ENCODE results near the gene MYO5A. TPM values are rescaled to one million over a fixed set of nuclear protein-coding genes. Genes with fewer than 3 reads are reported as not detected.

Gene MYO5A
- total and polyA plus RNA-seq, 10 of the 15 experiments (the other 5 are each of a cell fraction or from before 2014, with no cell fraction given) = 4.2 to 42.9 (median 31.1) TPM

GRCh38 chr15:52317688-52318087 lies 211.0 kb downstream of the MYO5A start:
- Histone ChIP-seq H3K27ac (ENCODE audit: control insufficient read depth, insufficient read depth) (no peak overlapping the region), H3K9me3 (replicated peaks; ENCODE audit: control insufficient read depth, insufficient read depth, low read length) (no peaks in the 10 kb centered on the region), H4K20me1 (ENCODE audit: control insufficient read depth, insufficient read depth) (no peaks in the 10 kb centered on the region), H3K9ac (ENCODE audit: control insufficient read depth, insufficient read depth, low read length) (no peak overlapping the region), H3K27me3 (replicated peaks in 1 of 2; ENCODE audit: control insufficient read depth in 2 of 2, insufficient read depth in 2 of 2, low read length in 1 of 2) (no peaks in the 10 kb centered on the region), H3K36me3 (ENCODE audit: control insufficient read depth in 2 of 2, insufficient read depth in 2 of 2, low read length in 1 of 2) (peaks cover 18 to 28% of the 10 kb centered on the region in 2 experiments), H3K4me1 (ENCODE audit: control insufficient read depth, insufficient read depth, low read length) (no peaks in the 10 kb centered on the region), H3K79me2 (ENCODE audit: control insufficient read depth, insufficient read depth, low read length) (no peaks in the 10 kb centered on the region), H3K4me3 (no peak overlapping the region), H3K4me2 (ENCODE audit: control insufficient read depth, insufficient read depth) (no peak overlapping the region), H2AFZ (ENCODE audit: control insufficient read depth, low read depth, low read length) (no peak overlapping the region)
- ChIA-PET POLR2A (no interaction called here), RAD21 (ENCODE audit: unreplicated experiment) (interaction anchor here (1.0 to 2.4 kb wide), 4 partner anchors 58 to 418 kb away, joined by 3 to 9 read pairs (median 4); no protein-coding TSS in a partner anchor), CTCF (interaction anchor here (0.9 to 4.3 kb wide), 5 partner anchors 11 to 418 kb away, joined by 3 to 14 read pairs (median 3); no protein-coding TSS in a partner anchor), SMC1A (ENCODE audit: uncharacterized antibody, unreplicated experiment) (interaction anchor here (0.6 to 2.7 kb wide), 9 partner anchors 11 to 434 kb away, joined by 3 to 10 read pairs (median 3); no protein-coding TSS in a partner anchor)
- BruUV-seq (replicated peaks) = no TSS peak
- WGBS (ENCODE audit: insufficient coverage, insufficient replicate concordance, low lambda C conversion rate, missing lambda C conversion rate) = 100% methylated on average over 2 of the region's 2 CpGs
- no peak for FAIRE-seq
- TF ChIP-seq JUNB (IDR thresholded peaks at IDR 0.05) (no peak), MXI1 (IDR thresholded peaks at IDR 0.05; ENCODE audit: low read depth, low read length) (no peak), NRF1 (conservative IDR thresholded peaks at IDR 0.05; ENCODE audit: low read depth, low read length) (no peak), CHD4 (IDR thresholded peaks at IDR 0.05) (no peak), ZNF24 (IDR thresholded peaks at IDR 0.05) (no peak)
- ATAC-seq = no peak
- intact Hi-C loops (cut with micrococcal nuclease; ENCODE audit: unreplicated experiment) (no loop called here), in situ Hi-C loops (cut with MboI) (no loop called here)
- DNase-seq (ENCODE audit: low read depth, low spot score) = no peak

GRCh38 chr15:52317022-52317421 lies 211.7 kb downstream of the MYO5A start:
- H3K4me1 ChIP-seq (ENCODE audit: control insufficient read depth, insufficient read depth, low read length) = no peaks in the 10 kb centered on the region
- no TSS peak for BruUV-seq (replicated peaks)
- intact Hi-C loops (cut with micrococcal nuclease; ENCODE audit: unreplicated experiment) (no loop called here), in situ Hi-C loops (cut with MboI) (no loop called here)
- H3K27me3 ChIP-seq (replicated peaks in 1 of 2; ENCODE audit: control insufficient read depth in 2 of 2, insufficient read depth in 2 of 2, low read length in 1 of 2) = no peaks in the 10 kb centered on the region
- ATAC-seq = no peak
- no peak overlapping the region for H3K27ac ChIP-seq (ENCODE audit: control insufficient read depth, insufficient read depth)
- no peak overlapping the region for H3K4me3 ChIP-seq
- POLR2A ChIA-PET = no interaction called here
- 70% methylated on average over 2 of the region's 2 CpGs for WGBS (ENCODE audit: insufficient coverage, insufficient replicate concordance, low lambda C conversion rate, missing lambda C conversion rate)
- H2AFZ ChIP-seq (ENCODE audit: control insufficient read depth, low read depth, low read length) = no peak overlapping the region
- H3K79me2 ChIP-seq (ENCODE audit: control insufficient read depth, insufficient read depth, low read length) = no peaks in the 10 kb centered on the region
- no peaks in the 10 kb centered on the region for H4K20me1 ChIP-seq (ENCODE audit: control insufficient read depth, insufficient read depth)
- H3K4me2 ChIP-seq (ENCODE audit: control insufficient read depth, insufficient read depth) = no peak overlapping the region
- TF ChIP-seq RFX5 (IDR thresholded peaks at IDR 0.05; ENCODE audit: low read depth, low read length) (no peak), EZH2 (IDR thresholded peaks at IDR 0.05; ENCODE audit: borderline replicate concordance, control insufficient read depth, low read depth, low read length) (no peak), BCL11A (IDR thresholded peaks at IDR 0.05; ENCODE audit: low read depth, low read length) (no peak), ZNF24 (IDR thresholded peaks at IDR 0.05) (no peak), MEF2A (IDR thresholded peaks at IDR 0.05; ENCODE audit: insufficient read depth, low read depth, low read length) (no peak), ATF7 (IDR thresholded peaks at IDR 0.05; ENCODE audit: low read depth) (no peak), ZBTB33 (IDR thresholded peaks at IDR 0.05) (no peak), FOXK2 (IDR thresholded peaks at IDR 0.05) (no peak)
- H3K9ac ChIP-seq (ENCODE audit: control insufficient read depth, insufficient read depth, low read length) = no peak overlapping the region
- SMC1A ChIA-PET (ENCODE audit: uncharacterized antibody, unreplicated experiment) = interaction anchor here (0.6 to 2.7 kb wide), 10 partner anchors 13 to 1340 kb away, joined by 3 to 10 read pairs (median 3); no protein-coding TSS in a partner anchor
- no peaks in the 10 kb centered on the region for H3K9me3 ChIP-seq (replicated peaks; ENCODE audit: control insufficient read depth, insufficient read depth, low read length)
- no peak for DNase-seq (ENCODE audit: low read depth, low spot score)
- peaks cover 15 to 28% of the 10 kb centered on the region in 2 experiments for H3K36me3 ChIP-seq (ENCODE audit: control insufficient read depth in 2 of 2, insufficient read depth in 2 of 2, low read length in 1 of 2)
- peak; percentile 23 for FAIRE-seq
- RAD21 ChIA-PET (ENCODE audit: unreplicated experiment) = interaction anchor here (1.0 kb wide), 1 partner anchor 57 kb away, joined by 3 read pairs; no protein-coding TSS in a partner anchor
- CTCF ChIA-PET = interaction anchor here (0.9 to 4.3 kb wide), 4 partner anchors 11 to 148 kb away, joined by 3 to 14 read pairs (median 4); no protein-coding TSS in a partner anchor
